ENCODE measurements around the gene PSMD3. TPM values are rescaled to one million over a fixed set of nuclear protein-coding genes. Genes with fewer than 3 reads are reported as not detected.

Gene PSMD3
- total RNA-seq, result 100 to 1,000 TPM in 1 of 4 donors, 10 to 100 TPM in 3; 58.1 to 117 (median 84.0) TPM

DNA sequence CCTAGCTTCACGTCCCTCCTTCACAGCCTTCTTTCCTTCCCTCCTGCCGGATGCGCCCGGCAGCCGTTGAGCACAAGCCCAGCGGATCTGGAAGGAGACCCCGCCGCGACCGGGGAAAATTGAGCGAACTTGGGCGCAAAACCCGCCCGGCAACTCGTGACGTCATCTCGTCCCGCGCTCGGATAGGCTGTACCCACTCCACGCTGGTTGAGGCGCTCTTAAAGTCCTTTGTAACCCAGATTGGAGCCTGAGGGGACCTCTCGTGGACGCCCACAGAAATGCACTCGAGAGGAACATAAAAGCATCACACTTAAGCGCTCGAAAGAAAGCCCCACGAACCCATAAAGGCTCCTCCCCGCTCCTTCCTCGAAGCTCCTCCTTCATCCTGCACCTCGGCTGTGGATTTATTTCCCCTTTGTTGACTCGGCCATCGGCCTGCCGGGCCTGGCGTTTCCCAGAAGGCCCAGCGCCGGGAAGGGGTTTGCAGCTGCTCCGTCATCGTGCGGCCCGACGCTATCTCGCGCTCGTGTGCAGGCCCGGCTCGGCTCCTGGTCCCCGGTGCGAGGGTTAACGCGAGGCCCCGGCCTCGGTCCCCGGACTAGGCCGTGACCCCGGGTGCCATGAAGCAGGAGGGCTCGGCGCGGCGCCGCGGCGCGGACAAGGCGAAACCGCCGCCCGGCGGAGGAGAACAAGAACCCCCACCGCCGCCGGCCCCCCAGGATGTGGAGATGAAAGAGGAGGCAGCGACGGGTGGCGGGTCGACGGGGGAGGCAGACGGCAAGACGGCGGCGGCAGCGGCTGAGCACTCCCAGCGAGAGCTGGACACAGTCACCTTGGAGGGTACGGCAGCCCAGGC, at the start of gene PSMD3:
PSMD3 (plus strand) TSS at position 457 of the 856 bp plus-strand sequence; CDS start at position 621, 164 bp downstream.
- peak within 1 kb of the TSS; percentile 96 to 99 (median 96) for H3K27ac ChIP-seq (replicated peaks in 1 of 4)

DNA sequence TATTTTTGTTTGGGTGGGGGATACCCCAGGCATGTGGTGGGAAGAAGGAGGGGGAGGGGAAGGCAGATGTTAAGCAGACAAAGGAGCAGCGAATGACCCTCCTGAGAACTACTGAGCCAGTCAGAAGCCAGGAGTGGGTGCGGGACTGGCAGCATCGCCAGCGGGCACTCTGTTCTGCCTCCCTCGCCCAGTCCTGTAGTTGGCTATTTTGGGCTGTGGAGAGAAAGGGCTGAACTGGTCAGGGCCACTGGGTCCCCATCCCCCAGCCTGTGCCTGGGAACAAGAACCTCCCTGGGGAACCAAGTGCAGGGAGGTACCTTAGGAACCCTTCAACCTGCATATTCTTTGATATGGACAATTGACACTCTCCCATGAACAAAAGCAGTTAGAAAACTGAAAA, 46.7 kb upstream of the PSMD3 start:
- DNase-seq (ENCODE audit: extremely low spot score), result no peak
- 88% methylated on average over 5 of the region's 5 CpGs for WGBS
- Histone ChIP-seq H3K4me3 (no peak overlapping the region), H3K27me3 (no peaks in the 10 kb centered on the region), H3K36me3 (no peaks in the 10 kb centered on the region), H3K27ac (replicated peaks in 1 of 4) (no peak overlapping the region), H3K9me3 (no peaks in the 10 kb centered on the region), H3K4me1 (peaks cover 11 to 13% (median 11%) of the 10 kb centered on the region in 4 donors)
- TF ChIP-seq POLR2AphosphoS5 (IDR thresholded peaks at IDR 0.05), result no peak
- TF ChIP-seq POLR2A (IDR thresholded peaks at IDR 0.05; ENCODE audit: low read depth), result no peak
- no peak for TF ChIP-seq EP300 (IDR thresholded peaks at IDR 0.05)
- TF ChIP-seq, protein P1, sequence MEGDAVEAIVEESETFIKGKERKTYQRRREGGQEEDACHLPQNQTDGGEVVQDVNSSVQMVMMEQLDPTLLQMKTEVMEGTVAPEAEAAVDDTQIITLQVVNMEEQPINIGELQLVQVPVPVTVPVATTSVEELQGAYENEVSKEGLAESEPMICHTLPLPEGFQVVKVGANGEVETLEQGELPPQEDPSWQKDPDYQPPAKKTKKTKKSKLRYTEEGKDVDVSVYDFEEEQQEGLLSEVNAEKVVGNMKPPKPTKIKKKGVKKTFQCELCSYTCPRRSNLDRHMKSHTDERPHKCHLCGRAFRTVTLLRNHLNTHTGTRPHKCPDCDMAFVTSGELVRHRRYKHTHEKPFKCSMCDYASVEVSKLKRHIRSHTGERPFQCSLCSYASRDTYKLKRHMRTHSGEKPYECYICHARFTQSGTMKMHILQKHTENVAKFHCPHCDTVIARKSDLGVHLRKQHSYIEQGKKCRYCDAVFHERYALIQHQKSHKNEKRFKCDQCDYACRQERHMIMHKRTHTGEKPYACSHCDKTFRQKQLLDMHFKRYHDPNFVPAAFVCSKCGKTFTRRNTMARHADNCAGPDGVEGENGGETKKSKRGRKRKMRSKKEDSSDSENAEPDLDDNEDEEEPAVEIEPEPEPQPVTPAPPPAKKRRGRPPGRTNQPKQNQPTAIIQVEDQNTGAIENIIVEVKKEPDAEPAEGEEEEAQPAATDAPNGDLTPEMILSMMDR (IDR thresholded peaks at IDR 0.05), result no peak
- intact Hi-C loops (cut with DNase I), result no loop called here

More for the DNA sequence above, at the start of gene PSMD3:
- Histone ChIP-seq H3K36me3 (peaks cover 15 to 17% (median 15%) of the 10 kb centered on the region in 4 donors), H3K4me1 (peaks cover 24 to 38% (median 32%) of the 10 kb centered on the region in 4 donors), H3K9me3 (no peaks in the 10 kb centered on the region), H3K4me3 (peak within 1 kb of the TSS; percentile 75 to 100 (median 96)), H3K27me3 (peaks cover 0 to 17% (median 0%) of the 10 kb centered on the region in 4 donors)
- DNase-seq (ENCODE audit: extremely low spot score), result peak; percentile 100
- no peak for TF ChIP-seq EP300 (IDR thresholded peaks at IDR 0.05)
- TF ChIP-seq POLR2A (IDR thresholded peaks at IDR 0.05; ENCODE audit: low read depth), result peak; percentile 88
- TF ChIP-seq, protein P1 (IDR thresholded peaks at IDR 0.05), result peak; percentile 71 to 98 (median 84)
- TF ChIP-seq POLR2AphosphoS5 (IDR thresholded peaks at IDR 0.05), result peak; percentile 97 to 100
- WGBS, result under 1% methylated on average over 33 of the region's 84 CpGs
- intact Hi-C loops (cut with DNase I), result loop anchor here (2.0 kb wide), 1 partner anchor 54 kb away; the partner anchor contains the start of genes LRRC3C and ORMDL3

DNA sequence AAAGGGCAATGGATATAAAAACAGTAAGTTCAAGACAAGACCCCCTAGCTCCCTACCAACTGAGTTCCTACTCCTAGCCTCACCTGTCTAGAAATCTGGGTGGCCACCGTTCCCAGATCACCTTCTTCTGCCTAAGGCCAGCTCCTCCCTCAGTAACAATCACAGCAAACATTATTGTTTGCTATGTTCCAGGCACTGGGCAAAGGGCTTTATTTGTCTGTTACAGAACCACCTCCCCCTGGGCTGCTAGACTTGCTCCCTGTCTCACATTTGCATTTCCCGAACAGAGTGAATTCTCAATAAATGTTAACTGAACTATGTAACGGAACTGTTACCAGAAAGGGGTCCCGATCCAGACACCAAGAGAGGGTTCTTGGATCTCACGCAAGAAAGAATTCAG, 46.3 kb upstream of the PSMD3 start:
- Histone ChIP-seq H3K9me3 (no peaks in the 10 kb centered on the region), H3K27me3 (no peaks in the 10 kb centered on the region), H3K4me1 (peaks cover 7 to 11% (median 7%) of the 10 kb centered on the region in 4 donors), H3K27ac (replicated peaks in 1 of 4) (no peak overlapping the region), H3K4me3 (no peak overlapping the region), H3K36me3 (no peaks in the 10 kb centered on the region)
- DNase-seq (ENCODE audit: extremely low spot score), result no peak
- WGBS, result 82% methylated on average over 5 of the region's 5 CpGs
- intact Hi-C loops (cut with DNase I), result no loop called here
- TF ChIP-seq EP300 (IDR thresholded peaks at IDR 0.05) (no peak), POLR2AphosphoS5 (IDR thresholded peaks at IDR 0.05) (no peak), POLR2A (IDR thresholded peaks at IDR 0.05; ENCODE audit: low read depth) (no peak)
- TF ChIP-seq, protein P1 (IDR thresholded peaks at IDR 0.05), result no peak

DNA sequence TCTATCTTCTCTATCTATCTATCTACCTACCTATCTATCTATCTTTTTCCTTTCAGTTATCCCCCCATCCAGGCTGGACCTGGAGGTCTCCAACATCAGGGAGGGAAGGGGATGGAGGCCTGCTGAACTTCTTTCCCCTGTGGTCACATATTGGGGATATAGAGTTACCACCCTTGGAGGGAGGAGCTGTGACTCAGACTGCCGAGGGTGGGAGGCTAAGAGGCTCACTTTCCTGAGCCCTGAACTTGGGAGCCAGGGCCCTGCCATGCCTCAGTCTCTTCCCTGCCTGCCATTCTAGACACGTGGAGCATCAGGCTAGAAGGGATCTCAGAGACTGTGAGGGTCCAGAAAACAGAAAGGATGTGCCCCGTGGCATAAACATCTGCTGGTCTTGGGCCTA, 44.7 kb upstream of the PSMD3 start:
- Histone ChIP-seq H3K27ac (replicated peaks in 1 of 4) (no peak overlapping the region), H3K9me3 (no peaks in the 10 kb centered on the region), H3K36me3 (no peaks in the 10 kb centered on the region), H3K4me1 (peaks cover 0 to 9% (median 4%) of the 10 kb centered on the region in 4 donors), H3K4me3 (no peak overlapping the region), H3K27me3 (no peaks in the 10 kb centered on the region)
- 80% methylated on average over 3 of the region's 3 CpGs for WGBS
- intact Hi-C loops (cut with DNase I), result no loop called here
- no peak for TF ChIP-seq EP300 (IDR thresholded peaks at IDR 0.05)
- TF ChIP-seq, protein P1 (IDR thresholded peaks at IDR 0.05), result no peak
- TF ChIP-seq POLR2A (IDR thresholded peaks at IDR 0.05; ENCODE audit: low read depth), result no peak
- no peak for TF ChIP-seq POLR2AphosphoS5 (IDR thresholded peaks at IDR 0.05)
- no peak for DNase-seq (ENCODE audit: extremely low spot score)

Data from esophagus muscularis mucosa (tissue), 4 donors.